ENCODE results near the gene SYNGAP1.

- TF ChIP-seq CTCF (conservative IDR thresholded peaks at IDR 0.05; ENCODE audit: low read depth, low read length) (no peak), SMC3 (IDR thresholded peaks at IDR 0.05; ENCODE audit: low read depth, low read length) (no peak), POLR2A (IDR thresholded peaks at IDR 0.05; ENCODE audit: low read depth, low read length) (no peak), MAFK (IDR thresholded peaks at IDR 0.05; ENCODE audit: low read depth, low read length) (no peak), NFE2L2 (IDR thresholded peaks at IDR 0.05; ENCODE audit: low read depth, low read length) (no peak), ELK1 (IDR thresholded peaks at IDR 0.05; ENCODE audit: borderline replicate concordance, low read depth, low read length) (no peak), USF2 (IDR thresholded peaks at IDR 0.05; ENCODE audit: low read depth, low read length) (no peak)
These were observed 12.7 kb downstream of the SYNGAP1 start for GRCh38 chr6:33432546-33432945.
